Activated CD8-positive, alpha-beta T cell treated with anti-CD3 and anti-CD28 coated beads, Interleukin-2, amount 10 ng/mL, durations not matched to agents 7 days and 5 days (primary cell): ENCODE results near the gene HINFP. TPM values are rescaled to one million over a fixed set of nuclear protein-coding genes. Genes with fewer than 3 reads are reported as not detected.

Experiments
- ATAC-seq: fragments of 150-1000 bp; cut with Tn5 transposase; one replicate; pipeline ENCODE4 v1.10.0; 2021; ENCODE audit warnings: moderate library complexity
- CTCF ChIA-PET: fragments of 350-600 bp; sonication (Branson Sonifier 250); formaldehyde crosslinking; loops from one replicate; lab custom pipeline; 2021; ENCODE audit warnings: antibody characterized with exemption; lab: Charles Lee
- POLR2A ChIA-PET: fragments of 350-600 bp; sonication (Branson Sonifier 250); formaldehyde crosslinking; loops from one replicate; lab custom pipeline; 2021; ENCODE audit warnings: antibody characterized with exemption; lab: Charles Lee
- DNase-seq: peaks from one replicate; pipeline ENCODE4 v3.0.0-alpha.2; 2020
- H3K27ac Mint-ChIP-seq: one replicate; pipeline ENCODE4 v1.8.0; 2021; ENCODE audit warnings: mild to moderate bottlenecking, mixed read lengths
- H3K27me3 Mint-ChIP-seq: one replicate; pipeline ENCODE4 v1.8.0; 2021; ENCODE audit warnings: low read depth, mixed read lengths
- H3K36me3 Mint-ChIP-seq: one replicate; pipeline ENCODE4 v1.8.0; 2021; ENCODE audit warnings: low read depth, mixed read lengths
- H3K4me1 Mint-ChIP-seq: one replicate; pipeline ENCODE4 v1.8.0; 2021; ENCODE audit warnings: low read depth, mixed read lengths
- H3K4me3 Mint-ChIP-seq: one replicate; pipeline ENCODE4 v1.8.0; 2021; ENCODE audit warnings: mild to moderate bottlenecking, mixed read lengths
- H3K9me3 Mint-ChIP-seq: one replicate; pipeline ENCODE4 v1.8.0; 2022; ENCODE audit warnings: mixed read lengths; ENCODE audit not compliant: insufficient read depth
- total RNA-seq, 2 experiments: library from RNA; stranded (reverse); gene quantifications; one replicate each; pipeline ENCODE4 v1.2.3, GENCODE V29; 2021

HINFP gene, protein sequence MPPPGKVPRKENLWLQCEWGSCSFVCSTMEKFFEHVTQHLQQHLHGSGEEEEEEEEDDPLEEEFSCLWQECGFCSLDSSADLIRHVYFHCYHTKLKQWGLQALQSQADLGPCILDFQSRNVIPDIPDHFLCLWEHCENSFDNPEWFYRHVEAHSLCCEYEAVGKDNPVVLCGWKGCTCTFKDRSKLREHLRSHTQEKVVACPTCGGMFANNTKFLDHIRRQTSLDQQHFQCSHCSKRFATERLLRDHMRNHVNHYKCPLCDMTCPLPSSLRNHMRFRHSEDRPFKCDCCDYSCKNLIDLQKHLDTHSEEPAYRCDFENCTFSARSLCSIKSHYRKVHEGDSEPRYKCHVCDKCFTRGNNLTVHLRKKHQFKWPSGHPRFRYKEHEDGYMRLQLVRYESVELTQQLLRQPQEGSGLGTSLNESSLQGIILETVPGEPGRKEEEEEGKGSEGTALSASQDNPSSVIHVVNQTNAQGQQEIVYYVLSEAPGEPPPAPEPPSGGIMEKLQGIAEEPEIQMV
- total RNA-seq: 10 to 100 TPM; 36.1 to 40.9 TPM

DNA sequence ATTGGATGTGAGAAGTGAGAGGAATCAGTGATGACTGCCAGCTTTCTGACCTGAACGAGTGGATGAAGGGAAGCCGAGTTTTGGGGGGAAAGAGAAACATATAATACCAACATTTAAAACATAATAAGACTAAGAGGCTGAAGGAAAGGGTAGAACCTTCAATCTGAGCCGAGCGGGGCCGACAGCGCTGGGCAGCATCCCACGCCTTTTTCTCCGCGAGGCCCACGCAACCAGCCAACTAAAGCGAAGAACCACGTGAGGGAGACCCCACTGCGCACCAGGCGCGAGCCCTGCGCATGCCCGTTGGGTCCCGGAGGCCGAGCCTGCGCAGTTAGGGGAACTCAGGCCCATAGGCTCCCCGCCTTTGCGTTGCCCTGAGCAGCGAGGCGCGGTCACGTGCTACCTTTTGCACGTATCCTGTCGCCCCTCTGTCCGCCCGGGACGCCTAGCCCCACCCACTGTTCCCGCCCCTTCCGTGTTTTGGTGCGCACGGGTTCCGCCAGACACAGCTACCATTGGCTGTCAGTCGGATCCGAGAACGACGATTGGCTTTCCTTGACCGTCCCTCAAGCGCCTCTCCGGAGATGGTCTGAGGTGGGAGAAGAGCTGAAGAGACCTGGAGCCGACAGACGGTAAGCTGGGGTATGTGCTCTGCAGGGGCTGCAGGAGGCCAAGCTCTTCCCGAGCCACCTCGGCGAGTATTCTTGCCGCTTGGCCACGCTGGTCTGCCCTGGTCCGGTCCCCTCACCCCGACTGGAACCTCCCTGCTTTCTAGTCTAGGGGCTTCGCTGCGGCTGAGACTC is at the start of gene HINFP:
HINFP (plus strand) TSS at position 573 of the 803 bp plus-strand sequence. CDS start 5,365 bp downstream, outside the sequence.
- DNase-seq (peak; percentile 100), ATAC-seq (peak; percentile 97)
- Mint-ChIP-seq H3K9me3 (no peaks in the 10 kb centered on the region), H3K4me1 (peaks cover 36% of the 10 kb centered on the region), H3K27me3 (no peaks in the 10 kb centered on the region), H3K27ac (peak within 1 kb of the TSS; percentile 67), H3K4me3 (peak within 1 kb of the TSS; percentile 81), H3K36me3 (peaks cover 33% of the 10 kb centered on the region)
- ChIA-PET POLR2A (interaction anchor here (0.7 to 3.8 kb wide), 11 partner anchors 12 to 261 kb away, joined by 3 to 29 read pairs (median 3); partner anchors contain the start of genes C2CD2L, CBL and DPAGT1), CTCF (interaction anchor here (0.6 to 1.6 kb wide), 12 partner anchors 12 to 217 kb away, joined by 3 to 9 read pairs (median 4); partner anchors contain the start of genes C2CD2L and HMBS)

DNA sequence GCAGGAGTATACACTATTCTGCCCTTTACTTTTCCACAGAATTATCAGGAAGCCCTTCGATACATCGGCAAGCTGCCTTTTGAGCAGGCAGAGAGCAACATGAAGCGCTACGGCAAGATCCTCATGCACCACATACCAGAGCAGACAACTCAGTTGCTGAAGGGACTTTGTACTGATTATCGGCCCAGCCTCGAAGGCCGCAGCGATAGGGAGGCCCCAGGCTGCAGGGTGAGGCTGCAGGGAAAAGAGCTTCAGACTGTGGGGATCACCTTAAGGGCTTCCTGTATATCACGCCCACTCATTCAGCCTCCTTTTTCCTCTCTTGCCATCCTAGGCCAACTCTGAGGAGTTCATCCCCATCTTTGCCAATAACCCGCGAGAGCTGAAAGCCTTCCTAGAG is 43.5 kb upstream of the HINFP start:
- H3K4me3 Mint-ChIP-seq: no peak overlapping the region
- H3K27ac Mint-ChIP-seq: peak overlapping the region; percentile 39
- no peak for ATAC-seq
- ChIA-PET CTCF (interaction anchor here (1.0 kb wide), 1 partner anchor 128 kb away, joined by 3 read pairs; the partner anchor contains the start of gene CBL), POLR2A (interaction anchor here (1.3 to 1.6 kb wide), 2 partner anchors 10 to 17 kb away, joined by 3 to 6 read pairs; partner anchors contain the start of gene VPS11)
- no peak for DNase-seq
- peaks cover 57% of the 10 kb centered on the region for H3K36me3 Mint-ChIP-seq
- H3K9me3 Mint-ChIP-seq: no peaks in the 10 kb centered on the region
- no peaks in the 10 kb centered on the region for H3K4me1 Mint-ChIP-seq
- H3K27me3 Mint-ChIP-seq: no peaks in the 10 kb centered on the region

DNA sequence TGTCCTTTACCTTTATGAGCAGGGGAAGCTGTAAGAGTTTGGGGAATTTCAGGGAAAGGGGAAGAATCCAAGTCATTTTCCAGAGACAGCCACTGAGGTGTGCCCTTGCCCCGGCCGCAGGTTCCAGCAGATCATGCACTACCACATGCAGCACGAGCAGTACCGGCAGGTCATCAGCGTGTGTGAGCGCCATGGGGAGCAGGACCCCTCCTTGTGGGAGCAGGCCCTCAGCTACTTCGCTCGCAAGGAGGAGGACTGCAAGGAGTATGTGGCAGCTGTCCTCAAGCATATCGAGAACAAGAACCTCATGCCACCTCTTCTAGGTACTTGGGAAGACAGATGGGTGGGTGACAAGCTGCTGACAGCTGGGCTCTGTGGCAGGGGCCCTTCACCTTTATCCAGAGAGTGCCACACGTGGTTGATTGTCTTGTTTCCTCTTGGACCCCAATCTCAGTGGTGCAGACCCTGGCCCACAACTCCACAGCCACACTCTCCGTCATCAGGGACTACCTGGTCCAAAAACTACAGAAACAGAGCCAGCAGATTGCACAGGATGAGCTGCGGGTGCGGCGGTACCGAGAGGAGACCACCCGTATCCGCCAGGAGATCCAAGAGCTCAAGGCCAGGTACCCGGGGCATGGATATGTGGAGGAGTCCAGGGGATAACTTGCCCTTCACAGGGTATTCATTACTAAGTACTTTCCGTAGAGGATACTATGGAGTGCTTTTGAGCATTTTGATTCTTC is 42.5 kb upstream of the HINFP start:
- H3K27me3 Mint-ChIP-seq: no peaks in the 10 kb centered on the region

DNA sequence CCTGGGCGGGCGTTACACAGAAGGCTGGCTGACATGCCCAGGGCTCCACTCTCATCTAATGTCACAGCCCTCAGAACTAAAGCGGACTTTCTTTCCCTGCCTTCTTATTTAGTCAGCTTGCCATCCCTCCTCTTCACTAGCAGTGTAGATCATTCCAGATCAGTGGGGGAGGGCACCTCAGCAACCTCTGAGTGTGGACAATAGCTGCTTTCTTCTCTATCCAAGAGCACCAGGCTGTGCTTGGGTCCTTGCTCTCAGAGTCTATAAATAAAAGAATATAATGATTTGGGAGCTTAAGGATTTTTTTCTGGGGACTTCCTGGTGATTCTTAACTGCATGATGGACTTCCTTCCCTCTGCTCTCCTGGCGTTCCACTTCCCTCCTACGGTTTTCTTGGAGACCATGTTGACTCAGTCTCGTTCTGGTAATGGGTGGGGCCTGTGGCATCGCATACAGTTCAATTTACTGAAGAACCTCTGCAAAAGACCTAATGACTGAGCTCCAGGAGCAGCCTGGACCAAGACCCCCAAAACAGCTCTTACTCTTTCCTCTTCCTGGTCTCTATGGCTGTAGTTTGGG is 39.6 kb upstream of the HINFP start:
- no peak overlapping the region for H3K27ac Mint-ChIP-seq
- H3K4me3 Mint-ChIP-seq: no peak overlapping the region
- H3K4me1 Mint-ChIP-seq: peaks cover 18% of the 10 kb centered on the region
- CTCF ChIA-PET: no interaction called here
- no peaks in the 10 kb centered on the region for H3K27me3 Mint-ChIP-seq
- DNase-seq (no peak), ATAC-seq (no peak)
- H3K36me3 Mint-ChIP-seq: peaks cover 42% of the 10 kb centered on the region
- no peaks in the 10 kb centered on the region for H3K9me3 Mint-ChIP-seq
- POLR2A ChIA-PET: interaction anchor here (0.7 to 1.9 kb wide), 4 partner anchors 10 to 14 kb away, joined by 3 to 6 read pairs (median 4); partner anchors contain the start of gene VPS11

More for the DNA sequence above, 42.5 kb upstream of the HINFP start:
- POLR2A ChIA-PET: interaction anchor here (1.3 to 1.6 kb wide), 2 partner anchors 11 to 16 kb away, joined by 3 to 6 read pairs; partner anchors contain the start of gene VPS11
- no peaks in the 10 kb centered on the region for H3K4me1 Mint-ChIP-seq
- H3K27ac Mint-ChIP-seq: no peak overlapping the region
- H3K36me3 Mint-ChIP-seq: peaks cover 50% of the 10 kb centered on the region
- CTCF ChIA-PET: interaction anchor here (1.0 kb wide), 1 partner anchor 127 kb away, joined by 3 read pairs; the partner anchor contains the start of gene CBL
- no peaks in the 10 kb centered on the region for H3K9me3 Mint-ChIP-seq
- ATAC-seq (no peak), DNase-seq (no peak)
- H3K4me3 Mint-ChIP-seq: no peak overlapping the region

DNA sequence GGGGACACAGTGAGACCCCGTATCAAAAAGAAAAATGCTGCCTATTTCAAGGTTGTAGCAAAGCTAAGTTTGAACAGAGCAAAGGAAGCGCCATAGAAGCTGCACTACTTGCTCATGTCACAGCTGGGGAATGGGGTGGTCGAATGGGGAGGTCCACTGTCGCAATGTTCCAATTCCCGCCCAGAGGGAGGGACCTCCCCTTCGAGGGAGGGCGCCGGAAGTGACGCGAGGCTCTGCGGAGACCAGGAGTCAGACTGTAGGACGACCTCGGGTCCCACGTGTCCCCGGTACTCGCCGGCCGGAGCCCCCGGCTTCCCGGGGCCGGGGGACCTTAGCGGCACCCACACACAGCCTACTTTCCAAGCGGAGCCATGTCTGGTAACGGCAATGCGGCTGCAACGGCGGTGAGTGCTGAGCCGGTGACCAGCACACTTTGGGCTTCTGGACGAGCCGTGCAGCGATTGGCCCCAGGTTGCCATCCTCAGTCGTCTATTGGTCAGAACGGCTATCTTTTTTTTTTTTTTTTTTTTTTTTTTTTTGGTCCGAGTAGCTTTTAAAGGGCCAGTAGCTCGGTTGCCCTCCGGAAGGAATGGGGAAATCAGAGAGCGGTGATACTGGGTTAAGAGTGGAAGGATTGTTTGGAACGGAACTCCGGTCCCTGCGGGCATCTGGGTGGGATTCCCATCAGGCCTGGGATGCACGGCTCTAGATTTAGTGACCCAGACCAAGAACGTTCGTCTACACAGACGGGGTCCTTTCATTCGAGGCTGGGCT is 36.5 kb upstream of the HINFP start, which contains the start of gene HMBS:
HMBS (plus strand) TSS at position 219 of the 774 bp plus-strand sequence; CDS start at position 372, 153 bp downstream.
- ChIA-PET CTCF (interaction anchor here (0.9 to 2.5 kb wide), 7 partner anchors 14 to 112 kb away, joined by 3 to 23 read pairs (median 3); partner anchors contain the start of genes DPAGT1, HINFP and VPS11), POLR2A (interaction anchor here (0.7 to 4.6 kb wide), 11 partner anchors 10 to 84 kb away, joined by 3 to 64 read pairs (median 4); partner anchors contain the start of genes C2CD2L, DPAGT1, HINFP and VPS11)
- Mint-ChIP-seq H3K36me3 (peaks cover 20% of the 10 kb centered on the region), H3K9me3 (no peaks in the 10 kb centered on the region), H3K27me3 (no peaks in the 10 kb centered on the region), H3K27ac (peak within 1 kb of the TSS; percentile 97), H3K4me3 (peak within 1 kb of the TSS; percentile 98), H3K4me1 (peaks cover 34% of the 10 kb centered on the region)
- DNase-seq (peak; percentile 94), ATAC-seq (peak; percentile 90)

DNA sequence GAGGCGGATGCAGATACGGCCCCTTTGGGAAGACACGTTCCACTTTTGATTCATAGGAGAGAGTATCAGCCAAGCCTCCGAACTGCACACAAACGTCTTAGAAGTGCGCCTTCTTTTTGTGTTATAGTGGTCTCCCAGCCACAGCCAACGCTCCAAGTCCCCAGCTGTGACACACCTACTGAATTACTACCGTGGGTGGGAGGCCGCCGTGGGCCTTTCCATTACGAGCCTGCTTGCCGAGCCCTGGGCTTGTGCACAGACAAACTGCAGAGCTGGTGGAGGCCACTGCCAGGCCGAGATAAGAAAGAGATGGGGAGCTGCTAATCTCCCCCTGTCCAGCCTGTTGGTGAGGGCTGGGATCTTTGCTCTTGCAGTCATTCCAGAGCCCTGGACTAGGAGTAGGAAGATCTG is 35.9 kb upstream of the HINFP start:
- no peak for DNase-seq

DNA sequence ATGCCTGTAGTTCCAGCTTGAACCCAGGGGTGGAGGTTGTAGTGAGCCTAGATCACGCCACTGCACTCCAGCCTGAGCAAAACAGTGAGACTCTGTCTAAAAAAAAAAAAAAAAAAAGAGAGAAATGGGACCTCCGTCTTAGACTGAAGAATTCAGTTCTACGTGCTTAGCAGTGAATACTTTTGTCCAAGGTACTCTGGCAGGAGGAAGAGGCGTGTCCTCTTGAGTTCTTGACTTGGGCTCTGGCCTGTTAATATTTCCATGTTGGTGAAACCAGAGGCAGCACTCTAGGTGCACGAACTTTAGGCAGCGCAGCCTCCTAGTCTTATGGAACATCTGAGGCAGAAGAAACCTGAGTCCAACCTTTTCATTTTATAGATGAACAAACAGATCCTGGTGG is 34.3 kb upstream of the HINFP start:
- DNase-seq: no peak
- H3K27ac Mint-ChIP-seq: no peak overlapping the region

More for the DNA sequence above, 35.9 kb upstream of the HINFP start:
- no peaks in the 10 kb centered on the region for H3K27me3 Mint-ChIP-seq
- H3K4me3 Mint-ChIP-seq: peak overlapping the region; percentile 98
- POLR2A ChIA-PET: interaction anchor here (0.8 to 4.6 kb wide), 9 partner anchors 10 to 84 kb away, joined by 3 to 64 read pairs (median 4); partner anchors contain the start of genes C2CD2L, DPAGT1, HINFP and VPS11
- peak overlapping the region; percentile 97 for H3K27ac Mint-ChIP-seq
- ATAC-seq: no peak
- H3K9me3 Mint-ChIP-seq: no peaks in the 10 kb centered on the region
- H3K4me1 Mint-ChIP-seq: peaks cover 34% of the 10 kb centered on the region
- peaks cover 18% of the 10 kb centered on the region for H3K36me3 Mint-ChIP-seq
- CTCF ChIA-PET: interaction anchor here (0.9 to 2.5 kb wide), 6 partner anchors 9 to 111 kb away, joined by 3 to 23 read pairs (median 4); partner anchors contain the start of genes DPAGT1 and VPS11

DNA sequence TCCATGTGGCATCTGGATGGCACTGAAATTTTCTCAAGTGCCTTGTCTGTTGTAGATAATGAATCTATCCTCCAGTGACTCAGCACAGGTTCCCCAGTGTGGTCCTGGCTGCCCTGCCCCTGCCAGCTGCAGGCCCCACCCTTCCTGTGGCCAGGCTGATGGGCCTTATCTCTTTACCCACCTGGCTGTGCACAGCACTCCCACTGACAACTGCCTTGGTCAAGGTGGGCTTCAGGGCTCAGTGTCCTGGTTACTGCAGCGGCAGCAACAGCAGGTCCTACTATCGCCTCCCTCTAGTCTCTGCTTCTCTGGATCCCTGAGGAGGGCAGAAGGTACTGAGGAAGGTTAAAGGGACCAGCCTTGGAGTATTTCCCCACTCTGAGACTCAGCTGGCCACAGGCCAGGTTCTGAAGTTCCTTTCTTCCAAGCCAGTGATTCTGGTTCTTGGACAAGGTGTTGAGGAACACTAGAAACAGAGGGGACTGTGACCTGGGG is 33.6 kb upstream of the HINFP start:
- CTCF ChIA-PET: interaction anchor here (1.1 kb wide), 1 partner anchor 11 kb away, joined by 3 read pairs; no protein-coding TSS in a partner anchor
- ATAC-seq: no peak
- Mint-ChIP-seq H3K27me3 (no peaks in the 10 kb centered on the region), H3K9me3 (no peaks in the 10 kb centered on the region), H3K27ac (peak overlapping the region; percentile 10), H3K4me3 (no peak overlapping the region), H3K4me1 (peaks cover 52% of the 10 kb centered on the region), H3K36me3 (peaks cover 19% of the 10 kb centered on the region)
- POLR2A ChIA-PET: interaction anchor here (1.4 to 1.6 kb wide), 2 partner anchors 20 to 30 kb away, joined by 3 read pairs; partner anchors contain the start of gene VPS11
- DNase-seq: no peak

More for the DNA sequence above, 34.3 kb upstream of the HINFP start:
- H3K36me3 Mint-ChIP-seq: peaks cover 16% of the 10 kb centered on the region
- no peaks in the 10 kb centered on the region for H3K27me3 Mint-ChIP-seq
- H3K9me3 Mint-ChIP-seq: no peaks in the 10 kb centered on the region
- no peak for ATAC-seq
- peak overlapping the region; percentile 34 for H3K4me3 Mint-ChIP-seq
- peaks cover 45% of the 10 kb centered on the region for H3K4me1 Mint-ChIP-seq
- ChIA-PET CTCF (interaction anchor here (1.1 to 2.1 kb wide), 3 partner anchors 8 to 13 kb away, joined by 3 to 5 read pairs (median 3); a partner anchor contains a TSS), POLR2A (interaction anchor here (0.6 to 4.6 kb wide), 3 partner anchors 8 to 19 kb away, joined by 3 to 64 read pairs (median 3); partner anchors contain the start of gene VPS11)

DNA sequence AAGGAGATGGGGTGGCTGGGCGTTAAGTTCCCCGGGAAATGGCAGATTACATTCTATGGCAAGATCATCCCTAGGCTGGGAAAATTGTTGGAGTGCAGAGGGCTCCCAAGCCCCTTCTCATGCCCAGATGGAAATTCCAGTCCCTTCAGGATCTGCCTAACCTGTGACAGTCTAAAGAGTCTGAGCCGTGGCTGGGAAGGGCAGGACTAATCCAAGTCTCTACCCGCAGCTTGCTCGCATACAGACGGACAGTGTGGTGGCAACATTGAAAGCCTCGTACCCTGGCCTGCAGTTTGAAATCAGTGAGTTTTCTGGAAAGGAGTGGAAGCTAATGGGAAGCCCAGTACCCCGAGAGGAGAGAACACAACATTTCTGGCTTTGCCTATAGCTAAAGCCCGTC is 33.0 kb upstream of the HINFP start:
- Mint-ChIP-seq H3K27me3 (no peaks in the 10 kb centered on the region), H3K27ac (no peak overlapping the region), H3K4me1 (peaks cover 57% of the 10 kb centered on the region), H3K9me3 (no peaks in the 10 kb centered on the region), H3K4me3 (no peak overlapping the region), H3K36me3 (peaks cover 25% of the 10 kb centered on the region)
- ChIA-PET CTCF (interaction anchor here (1.6 kb wide), 1 partner anchor 108 kb away, joined by 3 read pairs; no protein-coding TSS in a partner anchor), POLR2A (interaction anchor here (1.3 to 1.6 kb wide), 3 partner anchors 18 to 31 kb away, joined by 3 to 5 read pairs (median 3); partner anchors contain the start of genes C2CD2L and VPS11)
- ATAC-seq (no peak), DNase-seq (no peak)
